ENCODE data around the gene HIPK2.
"Not testable (repeated sequence)": the region's sequence is repeated elsewhere in the genome, so short reads cannot be mapped to it uniquely, and the experiment has no call there.

Gene HIPK2

DNA sequence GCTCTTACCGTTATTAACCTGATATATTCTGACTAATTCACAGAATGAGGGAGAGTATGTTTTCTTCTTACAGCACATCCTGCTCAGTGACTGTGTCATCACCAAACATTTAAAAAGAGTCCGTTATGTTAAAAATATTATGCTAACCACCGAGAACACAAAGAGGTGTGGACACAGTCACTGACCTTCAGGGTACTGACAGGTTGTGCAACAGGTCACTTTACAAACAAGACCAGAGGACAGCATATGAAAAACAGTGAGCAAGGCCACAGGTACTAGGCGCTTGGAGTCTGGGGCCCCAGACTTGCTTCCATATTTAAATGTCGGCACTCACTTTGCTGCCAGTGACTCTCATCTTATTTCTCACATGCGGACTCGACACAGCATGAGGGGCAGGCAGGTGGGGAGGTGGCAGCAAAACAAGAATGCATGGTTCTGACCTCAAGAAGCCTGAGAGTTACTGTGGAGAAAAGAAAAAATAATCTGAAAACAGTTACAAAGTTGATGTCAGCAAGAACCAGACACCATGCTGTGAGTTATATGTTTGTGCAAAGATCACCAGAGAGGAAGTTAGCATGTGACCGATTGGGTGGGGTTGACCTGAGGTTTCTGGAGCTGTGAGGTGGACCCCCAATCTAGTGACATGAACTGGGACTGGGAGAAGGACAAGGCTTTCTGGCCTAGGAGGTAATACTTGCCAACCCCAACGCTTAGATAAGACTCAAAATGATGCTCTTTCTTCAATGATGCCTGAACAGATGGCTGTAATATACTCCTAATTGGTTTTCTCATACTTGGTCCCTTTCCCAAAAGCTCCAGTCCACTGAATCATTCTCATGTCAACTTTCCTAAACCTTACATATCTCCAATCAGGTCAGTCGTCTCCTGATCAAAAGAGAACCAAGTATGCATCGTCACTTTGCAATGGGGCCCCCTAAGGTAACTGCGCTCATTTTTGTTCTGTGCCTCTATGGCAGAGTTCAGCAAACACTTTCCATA lies 102.4 kb downstream of the HIPK2 start:
- TF ChIP-seq, protein P1, sequence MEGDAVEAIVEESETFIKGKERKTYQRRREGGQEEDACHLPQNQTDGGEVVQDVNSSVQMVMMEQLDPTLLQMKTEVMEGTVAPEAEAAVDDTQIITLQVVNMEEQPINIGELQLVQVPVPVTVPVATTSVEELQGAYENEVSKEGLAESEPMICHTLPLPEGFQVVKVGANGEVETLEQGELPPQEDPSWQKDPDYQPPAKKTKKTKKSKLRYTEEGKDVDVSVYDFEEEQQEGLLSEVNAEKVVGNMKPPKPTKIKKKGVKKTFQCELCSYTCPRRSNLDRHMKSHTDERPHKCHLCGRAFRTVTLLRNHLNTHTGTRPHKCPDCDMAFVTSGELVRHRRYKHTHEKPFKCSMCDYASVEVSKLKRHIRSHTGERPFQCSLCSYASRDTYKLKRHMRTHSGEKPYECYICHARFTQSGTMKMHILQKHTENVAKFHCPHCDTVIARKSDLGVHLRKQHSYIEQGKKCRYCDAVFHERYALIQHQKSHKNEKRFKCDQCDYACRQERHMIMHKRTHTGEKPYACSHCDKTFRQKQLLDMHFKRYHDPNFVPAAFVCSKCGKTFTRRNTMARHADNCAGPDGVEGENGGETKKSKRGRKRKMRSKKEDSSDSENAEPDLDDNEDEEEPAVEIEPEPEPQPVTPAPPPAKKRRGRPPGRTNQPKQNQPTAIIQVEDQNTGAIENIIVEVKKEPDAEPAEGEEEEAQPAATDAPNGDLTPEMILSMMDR (conservative IDR thresholded peaks at IDR 0.05; ENCODE audit: low read depth): no peak
- no peak for DNase-seq (ENCODE audit: low spot score)
- ChIA-PET CTCF (no interaction called here), POLR2A (ENCODE audit: low non-redundant PET) (no interaction called here)
- H3K27ac ChIP-seq: no peak overlapping the region

DNA sequence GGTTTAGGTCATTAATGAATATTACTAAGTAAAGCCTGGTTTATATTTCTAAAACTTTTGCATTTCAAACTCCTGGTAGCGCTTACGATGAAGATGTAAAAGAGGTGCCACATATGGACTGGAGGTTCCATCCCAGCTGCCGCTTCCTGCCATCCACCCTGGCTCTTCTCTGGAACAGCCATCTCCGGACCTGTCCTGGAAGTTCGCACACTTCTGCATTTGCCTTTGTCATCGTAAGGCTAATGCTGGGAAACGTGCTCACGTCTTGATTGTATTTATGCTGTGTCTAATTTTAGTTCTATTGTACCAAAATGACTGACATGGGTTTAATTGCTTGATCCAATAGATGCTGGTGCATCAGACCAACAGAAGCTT lies 103.1 kb downstream of the HIPK2 start:
- TF ChIP-seq, protein P1 (conservative IDR thresholded peaks at IDR 0.05; ENCODE audit: low read depth): no peak
- CTCF ChIA-PET: no interaction called here
- H3K27ac ChIP-seq: no peak overlapping the region; the same call in 1 of the 2 replicates
- POLR2A ChIA-PET (ENCODE audit: low non-redundant PET): no interaction called here
- no peak for DNase-seq (ENCODE audit: low spot score)

DNA sequence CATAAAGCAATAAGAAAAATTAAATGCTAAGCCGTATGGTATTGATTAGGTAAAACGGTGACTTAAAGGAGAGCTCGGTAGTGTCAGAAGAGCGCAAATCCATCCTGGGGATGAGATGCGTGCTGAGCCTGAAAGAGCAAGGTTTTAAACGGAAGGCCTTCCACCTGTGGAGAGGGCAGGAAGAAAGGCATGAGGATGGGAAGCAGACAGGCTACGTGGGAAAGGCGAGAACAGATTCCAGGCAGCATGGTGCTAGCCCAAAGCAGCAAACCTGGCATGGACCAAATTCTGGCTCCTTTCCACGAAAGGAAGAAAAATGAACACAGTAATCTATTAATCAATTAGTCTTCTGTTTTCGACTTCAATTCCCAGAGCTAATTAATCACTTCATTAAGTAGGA lies 103.5 kb downstream of the HIPK2 start:
- H3K27ac ChIP-seq: no peak overlapping the region; the same call in 1 of the 2 replicates
- ChIA-PET POLR2A (ENCODE audit: low non-redundant PET) (no interaction called here), CTCF (no interaction called here)
- TF ChIP-seq, protein P1 (conservative IDR thresholded peaks at IDR 0.05; ENCODE audit: low read depth): no peak
- no peak for DNase-seq (ENCODE audit: low spot score)

DNA sequence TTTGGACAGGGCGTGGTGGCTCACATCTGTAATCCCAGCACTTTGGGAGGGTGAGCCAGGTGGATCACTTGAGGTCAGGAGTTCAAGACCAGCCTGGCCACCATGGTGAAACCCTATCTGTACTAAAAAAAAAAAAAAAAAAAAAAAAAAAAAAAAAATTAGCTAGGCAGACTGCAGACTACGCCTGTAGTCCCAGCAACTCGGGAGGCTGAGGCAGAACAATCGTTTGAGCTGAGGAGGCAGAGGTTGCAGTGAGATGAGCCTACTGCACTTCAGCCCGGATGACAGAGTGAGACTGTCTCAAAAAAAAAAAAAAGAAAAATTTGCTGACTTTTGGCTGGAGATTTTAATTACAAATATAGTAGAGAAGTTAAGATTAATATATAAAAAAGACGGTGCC lies 104.0 kb downstream of the HIPK2 start:
- TF ChIP-seq, protein P1 (conservative IDR thresholded peaks at IDR 0.05; ENCODE audit: low read depth): no peak
- H3K27ac ChIP-seq: peak overlapping the region; percentile 89
- CTCF ChIA-PET: interaction anchor here (0.7 kb wide), 1 partner anchor 79 kb away, joined by 3 read pairs; no protein-coding TSS in a partner anchor
- no peak for DNase-seq (ENCODE audit: low spot score)
- POLR2A ChIA-PET (ENCODE audit: low non-redundant PET): no interaction called here

DNA sequence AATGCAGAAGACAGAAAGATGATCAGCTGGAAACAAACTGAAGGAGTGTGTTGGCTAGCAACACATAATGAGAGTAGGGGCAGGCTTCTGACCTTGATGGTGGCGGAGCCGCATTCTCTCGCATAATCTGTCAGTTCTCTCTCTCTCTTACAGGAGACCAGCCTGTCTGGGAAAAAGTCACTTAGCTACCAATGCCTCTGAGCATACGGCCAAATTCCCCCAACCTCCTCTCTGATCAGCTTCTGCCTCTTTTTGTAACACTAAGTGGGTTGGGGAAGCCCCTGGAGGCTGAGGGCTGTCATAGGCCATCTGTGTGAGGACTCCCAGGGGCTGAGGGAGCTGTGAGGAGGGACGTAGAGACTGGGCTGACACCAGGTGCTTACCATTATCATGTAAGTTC lies 104.6 kb downstream of the HIPK2 start:
- CTCF ChIA-PET: interaction anchor here (0.5 to 0.7 kb wide), 2 partner anchors 79 to 319 kb away, joined by 3 read pairs; no protein-coding TSS in a partner anchor

DNA sequence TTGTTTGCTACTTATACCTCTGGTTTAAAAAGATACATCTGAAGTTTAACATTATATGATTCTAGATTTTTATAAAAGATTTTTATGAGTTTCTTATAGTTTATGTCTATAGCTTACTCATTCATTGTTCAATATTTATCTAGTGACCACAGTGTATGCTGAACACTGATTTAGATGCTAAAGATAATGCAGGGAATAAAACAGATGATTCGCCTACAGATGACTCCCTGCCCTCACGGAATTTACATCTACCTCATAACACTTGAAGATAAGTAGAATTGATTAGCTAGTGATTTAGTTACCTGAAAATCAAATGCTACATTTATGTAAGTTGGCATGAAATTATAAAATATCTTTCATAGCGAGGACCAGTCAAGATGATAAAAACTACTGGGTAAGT lies 105.8 kb downstream of the HIPK2 start:
- DNase-seq (ENCODE audit: low spot score): no peak
- ChIA-PET POLR2A (ENCODE audit: low non-redundant PET) (no interaction called here), CTCF (no interaction called here)
- TF ChIP-seq, protein P1 (conservative IDR thresholded peaks at IDR 0.05; ENCODE audit: low read depth): no peak
- peak overlapping the region; percentile 89 for H3K27ac ChIP-seq

More for the DNA sequence above, 104.6 kb downstream of the HIPK2 start:
- TF ChIP-seq, protein P1 (conservative IDR thresholded peaks at IDR 0.05; ENCODE audit: low read depth): no peak
- no peak for DNase-seq (ENCODE audit: low spot score)
- peak overlapping the region; percentile 89 for H3K27ac ChIP-seq
- POLR2A ChIA-PET (ENCODE audit: low non-redundant PET): no interaction called here

DNA sequence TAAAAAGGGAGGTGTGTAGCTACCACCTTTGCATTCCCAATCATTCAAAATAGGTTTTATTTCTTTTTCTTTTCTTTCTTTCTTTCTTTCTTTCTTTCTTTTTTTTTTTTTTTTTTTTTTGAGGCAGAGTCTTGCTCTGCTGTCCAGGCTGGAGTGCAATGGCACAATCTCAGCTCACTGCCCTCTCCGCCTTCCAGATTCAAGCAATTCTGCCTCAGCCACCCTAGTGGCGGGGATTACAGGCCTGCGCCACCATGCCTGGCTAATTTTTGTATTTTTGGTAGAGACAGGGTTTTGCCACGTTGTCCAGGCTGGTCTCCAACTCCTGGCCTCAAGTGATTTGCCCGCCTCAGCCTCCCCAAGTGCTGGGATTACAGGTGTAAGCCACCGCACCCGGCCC lies 107.1 kb downstream of the HIPK2 start:
- DNase-seq (ENCODE audit: low spot score); CTCF ChIA-PET; POLR2A ChIA-PET (ENCODE audit: low non-redundant PET); H3K27ac ChIP-seq: not testable (repeated sequence)
